SKM-1 (cell line): ENCODE data around the gene APOL3.
"Not testable (repeated sequence)": the region's sequence is repeated elsewhere in the genome, so short reads cannot be mapped to it uniquely, and the experiment has no call there.

Source experiments
- DNase-seq: peaks from one replicate; lab custom pipeline; 2025; ENCODE audit not compliant: unreplicated experiment; lab: John Stamatoyannopoulos, UW

Gene APOL3

GRCh38 chr22:36162127-36163034 lies 1.8 kb upstream of the APOL3 start:
- no peak for DNase-seq

DNA sequence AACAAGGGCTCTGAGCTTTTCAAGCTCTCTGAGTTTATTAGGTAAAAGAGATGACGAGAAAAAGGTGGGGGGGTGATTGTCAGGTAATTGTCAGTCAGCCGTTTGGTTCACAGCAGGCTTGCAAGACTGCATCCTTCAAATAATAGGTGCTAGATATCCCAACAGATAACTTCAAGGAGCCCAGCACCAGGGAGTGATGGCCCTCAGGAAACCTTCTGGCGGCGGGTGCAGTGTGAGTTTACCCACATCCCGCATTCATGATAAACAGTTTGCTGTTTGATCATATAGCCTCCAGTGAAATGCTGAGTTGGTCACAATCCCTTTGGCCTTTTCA lies 1.2 kb upstream of the APOL3 start:
- DNase-seq: not testable (repeated sequence)

GRCh38 chr22:36156515-36157419 lies 3.8 kb downstream of the APOL3 start:
- DNase-seq: no peak

DNA sequence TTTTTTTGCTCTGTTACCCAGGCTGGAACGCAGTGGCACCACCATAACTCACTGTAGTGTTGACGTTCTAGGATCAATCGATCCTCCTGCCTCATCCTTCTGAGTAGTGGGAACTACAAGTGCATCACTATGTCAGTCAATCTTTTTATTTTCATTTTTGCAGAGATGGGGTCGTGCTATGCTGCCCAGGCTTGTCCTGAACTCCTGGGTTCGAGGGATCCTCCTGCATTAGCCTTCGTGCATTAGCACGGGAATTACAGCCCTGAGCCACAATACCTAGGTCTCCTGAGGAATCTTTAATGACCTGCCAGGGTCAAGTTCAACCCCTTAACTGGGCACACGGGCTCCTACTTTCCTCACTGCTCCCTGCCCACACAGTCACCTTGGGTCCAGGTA lies 4.4 kb downstream of the APOL3 start:
- no peak for DNase-seq

- DNase-seq: no peak
Observed at GRCh38 chr22:36155702-36156101, 4.9 kb downstream of the APOL3 start.

GRCh38 chr22:36154423-36154945 lies 6.1 kb downstream of the APOL3 start:
- DNase-seq: no peak

- DNase-seq: no peak
Observed at GRCh38 chr22:36153501-36154422, 6.8 kb downstream of the APOL3 start.

GRCh38 chr22:36152821-36153220 lies 7.7 kb downstream of the APOL3 start:
- not testable (repeated sequence) for DNase-seq

- DNase-seq: no peak
Observed at GRCh38 chr22:36152088-36152487, 8.5 kb downstream of the APOL3 start.

- DNase-seq: no peak
Observed at GRCh38 chr22:36151006-36151595, 9.5 kb downstream of the APOL3 start.

DNA sequence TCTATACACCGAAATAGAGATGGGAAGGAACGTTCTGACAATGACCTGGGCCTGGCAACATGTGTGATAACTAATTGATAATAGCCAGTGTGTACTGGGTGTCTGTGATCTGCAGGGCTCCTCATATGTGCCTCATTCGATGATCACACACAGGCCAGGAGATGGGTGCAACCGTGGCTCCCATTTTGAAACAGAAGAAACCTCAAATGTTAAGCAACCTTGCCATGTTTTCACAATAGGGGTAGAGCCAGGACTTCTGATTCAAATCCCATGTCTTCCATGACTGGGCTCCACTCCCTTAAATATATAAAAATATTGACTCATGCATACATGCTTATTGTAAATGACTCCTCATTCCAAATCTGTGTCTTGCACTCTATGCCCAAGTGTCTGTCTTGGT lies 11.1 kb downstream of the APOL3 start:
- DNase-seq: no peak

GRCh38 chr22:36148411-36148810 lies 12.1 kb downstream of the APOL3 start:
- no peak for DNase-seq

DNA sequence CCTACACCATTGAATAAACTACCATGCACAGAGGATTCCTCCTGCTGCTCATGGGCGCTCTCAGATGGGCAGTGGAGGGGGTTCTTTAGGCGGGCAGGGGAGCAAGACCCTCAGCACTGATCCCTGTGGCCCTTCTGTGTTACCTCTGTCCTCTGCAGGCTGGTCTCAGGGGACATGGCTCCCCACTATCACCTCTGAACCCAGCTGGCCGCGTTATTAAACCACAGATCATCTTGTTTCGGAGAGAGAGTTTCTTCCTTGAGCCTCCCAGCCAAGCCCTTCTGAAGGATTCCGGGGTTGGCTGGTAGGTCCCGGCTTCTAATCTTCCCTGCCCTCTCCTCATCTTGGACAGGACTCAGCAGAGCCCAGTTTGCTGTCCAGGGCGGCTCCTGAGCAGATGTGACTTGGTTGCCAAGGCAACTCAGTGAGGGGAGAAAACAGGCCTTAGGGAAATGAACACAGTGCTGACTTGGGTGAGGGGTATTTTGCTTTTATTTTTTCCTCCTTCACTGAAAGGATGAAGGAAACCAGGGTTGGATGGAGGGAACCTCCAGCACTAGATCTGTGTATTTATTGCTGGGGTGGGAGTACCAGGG lies 13.3 kb downstream of the APOL3 start:
- no peak for DNase-seq

GRCh38 chr22:36145881-36146280 lies 14.7 kb downstream of the APOL3 start:
- no peak for DNase-seq

DNA sequence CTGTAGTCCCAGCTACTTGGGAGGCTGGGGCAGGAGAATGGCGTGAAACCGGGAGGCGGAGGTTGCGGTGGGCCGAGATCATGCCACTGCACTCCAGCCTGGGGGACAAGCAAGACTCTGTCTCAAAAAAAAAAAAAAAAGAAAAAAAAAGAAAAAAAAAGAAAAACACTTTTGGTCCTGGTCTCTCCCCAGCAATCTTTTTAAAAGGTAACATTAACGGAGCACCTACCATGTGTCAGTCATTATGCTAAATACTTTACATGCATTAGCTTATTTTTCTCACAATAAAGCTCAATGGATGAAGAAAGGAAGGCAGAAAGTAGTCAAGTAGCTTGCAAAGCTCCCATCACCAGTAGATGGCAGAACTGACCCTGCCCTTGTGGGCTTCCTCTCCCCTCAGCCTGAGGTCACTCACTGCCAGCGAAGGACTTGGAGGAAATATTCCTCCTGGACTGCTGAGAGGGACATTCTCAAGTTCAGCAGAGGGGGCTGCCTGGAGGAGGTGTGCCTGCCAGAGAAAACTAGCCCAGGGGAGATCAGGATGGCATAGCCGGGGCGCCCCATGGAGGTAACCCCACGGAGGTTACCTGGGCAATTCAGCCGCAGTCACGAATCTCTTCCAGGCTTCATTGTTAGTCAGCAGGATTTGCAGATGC lies 15.5 kb downstream of the APOL3 start:
- DNase-seq: no peak

- DNase-seq: no peak
Observed at GRCh38 chr22:36143956-36144355, 16.6 kb downstream of the APOL3 start.

DNA sequence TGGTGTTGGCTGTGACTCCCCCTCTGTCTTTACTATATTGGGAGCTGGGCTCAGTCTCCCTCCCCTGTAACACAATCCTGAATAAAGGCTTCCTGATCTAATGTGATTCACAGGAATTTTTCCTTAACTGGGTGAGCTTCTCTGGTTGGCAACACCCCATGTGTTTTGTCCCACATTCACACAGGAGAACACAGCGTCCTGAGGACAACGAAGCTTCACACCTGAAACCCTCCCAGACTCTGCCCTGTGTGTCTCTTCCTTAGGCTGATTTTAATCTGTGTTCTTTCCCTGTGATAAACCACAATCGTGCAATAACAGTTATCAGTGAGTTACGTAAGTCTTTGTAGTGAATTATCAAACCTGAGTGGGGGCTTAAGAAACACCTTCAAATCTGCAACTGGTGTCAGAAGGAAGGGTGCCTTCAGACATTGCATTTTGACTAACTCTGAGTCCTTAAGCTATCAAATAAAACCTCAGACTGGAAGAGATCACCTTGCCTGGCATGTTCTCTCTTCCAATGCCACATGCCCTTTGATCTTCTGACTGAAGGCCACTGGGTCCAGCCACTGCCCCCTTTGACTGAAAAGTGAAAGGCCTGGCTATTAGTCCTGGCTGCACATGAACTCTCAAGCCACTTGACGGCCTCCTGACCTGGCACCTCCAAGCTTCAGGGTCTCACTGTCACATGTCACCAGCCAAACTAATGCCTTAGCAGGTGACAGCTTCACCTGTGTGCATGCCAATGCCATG lies 17.3 kb downstream of the APOL3 start:
- no peak for DNase-seq

GRCh38 chr22:36141481-36141880 lies 19.1 kb downstream of the APOL3 start:
- DNase-seq: no peak

DNA sequence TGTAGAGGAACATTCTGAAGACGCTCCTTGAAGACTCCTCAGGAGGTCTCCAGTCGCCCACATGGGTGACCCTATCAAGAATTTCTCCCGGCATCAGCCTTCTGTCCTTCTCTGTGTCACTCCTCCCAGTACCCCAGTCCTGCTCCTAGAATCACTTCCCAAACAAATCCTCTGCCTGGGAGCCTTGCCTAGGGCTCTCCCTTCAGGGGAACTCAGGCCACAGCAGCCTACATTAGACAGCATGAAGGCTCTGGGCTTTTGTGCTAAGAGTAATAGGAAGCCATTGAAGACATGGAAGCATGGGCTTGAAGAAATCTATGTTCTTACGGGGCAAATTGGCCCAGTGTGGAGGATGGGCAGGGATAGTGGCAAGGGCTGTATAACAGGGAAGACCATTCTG lies 21.8 kb downstream of the APOL3 start:
- DNase-seq: not testable (repeated sequence)
